ENCODE measurements around the gene CIB2.

CIB2 gene

GRCh38 chr15:78075490-78076230, 55.6 kb downstream of the CIB2 start (continued):
- TF ChIP-seq ZBTB6 (tag by site-specific recombination; IDR thresholded peaks at IDR 0.05) (no peak), ZNF248 (tag by site-specific recombination; IDR thresholded peaks at IDR 0.05) (no peak), ATF2 (tag by site-specific recombination; IDR thresholded peaks at IDR 0.05; ENCODE audit: low read depth) (no peak), SETDB1 (IDR thresholded peaks at IDR 0.05; ENCODE audit: insufficient read length, low read length) (no peak), ZNF211 (tag by site-specific recombination; IDR thresholded peaks at IDR 0.05; ENCODE audit: low read depth) (no peak), ZNF792 (tag by site-specific recombination; IDR thresholded peaks at IDR 0.05) (no peak), SCRT2 (tag by site-specific recombination; IDR thresholded peaks at IDR 0.05) (peak; percentile 91), ZNF202 (tag by site-specific recombination; IDR thresholded peaks at IDR 0.05; ENCODE audit: borderline replicate concordance) (no peak), ZNF335 (tag by site-specific recombination; conservative IDR thresholded peaks at IDR 0.05) (no peak; the same call in 1 of the 2 replicates), ZNF221 (tag by site-specific recombination; IDR thresholded peaks at IDR 0.05; ENCODE audit: borderline replicate concordance) (no peak), SP2 (tag by site-specific recombination; IDR thresholded peaks at IDR 0.05) (no peak), ZNF121 (tag by site-specific recombination; IDR thresholded peaks at IDR 0.05) (no peak), OSR2 (tag by site-specific recombination; IDR thresholded peaks at IDR 0.05) (no peak), SP7 (tag by site-specific recombination; IDR thresholded peaks at IDR 0.05) (no peak), OVOL3 (tag by site-specific recombination; IDR thresholded peaks at IDR 0.05) (no peak), GLI2 (tag by site-specific recombination; IDR thresholded peaks at IDR 0.05; ENCODE audit: borderline replicate concordance, low read depth) (no peak), ZNF146 (tag by site-specific recombination; IDR thresholded peaks at IDR 0.05) (no peak), ZNF707 (tag by site-specific recombination; IDR thresholded peaks at IDR 0.05) (no peak), GLIS1 (tag by site-specific recombination; IDR thresholded peaks at IDR 0.05) (peak; percentile 86), ZNF23 (tag by site-specific recombination; IDR thresholded peaks at IDR 0.05; ENCODE audit: borderline replicate concordance) (no peak), ZSCAN30 (tag by site-specific recombination; IDR thresholded peaks at IDR 0.05) (0 out of 2 replicates have a peak, but pooled peaks have one; percentile 20), REPIN1 (tag by site-specific recombination; IDR thresholded peaks at IDR 0.05; ENCODE audit: low read depth) (no peak), YY1 (tag by site-specific recombination; IDR thresholded peaks at IDR 0.05) (no peak), ZNF341 (tag by site-specific recombination; IDR thresholded peaks at IDR 0.05; ENCODE audit: low read depth) (no peak), ZNF266 (tag by site-specific recombination; IDR thresholded peaks at IDR 0.05; ENCODE audit: low read depth) (no peak), TRIM28 (IDR thresholded peaks at IDR 0.05; ENCODE audit: borderline replicate concordance, low read length) (peak; percentile 92; the same call in 1 of the 2 replicates), HOXC10 (CRISPR knock-in tag; IDR thresholded peaks at IDR 0.05) (no peak), ZNF768 (tag by site-specific recombination; IDR thresholded peaks at IDR 0.05) (no peak), ZEB2 (tag by site-specific recombination; IDR thresholded peaks at IDR 0.05) (0 out of 2 replicates have a peak, but pooled peaks have one; percentile 21), ZNF366 (tag by site-specific recombination; conservative IDR thresholded peaks at IDR 0.05) (no peak)
- TF ChIP-seq, protein P1, sequence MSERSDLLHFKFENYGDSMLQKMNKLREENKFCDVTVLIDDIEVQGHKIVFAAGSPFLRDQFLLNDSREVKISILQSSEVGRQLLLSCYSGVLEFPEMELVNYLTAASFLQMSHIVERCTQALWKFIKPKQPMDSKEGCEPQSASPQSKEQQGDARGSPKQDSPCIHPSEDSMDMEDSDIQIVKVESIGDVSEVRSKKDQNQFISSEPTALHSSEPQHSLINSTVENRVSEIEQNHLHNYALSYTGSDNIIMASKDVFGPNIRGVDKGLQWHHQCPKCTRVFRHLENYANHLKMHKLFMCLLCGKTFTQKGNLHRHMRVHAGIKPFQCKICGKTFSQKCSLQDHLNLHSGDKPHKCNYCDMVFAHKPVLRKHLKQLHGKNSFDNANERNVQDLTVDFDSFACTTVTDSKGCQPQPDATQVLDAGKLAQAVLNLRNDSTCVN (tag by site-specific recombination; optimal IDR thresholded peaks at IDR 0.05): peak; percentile 21
- TF ChIP-seq, protein P2, sequence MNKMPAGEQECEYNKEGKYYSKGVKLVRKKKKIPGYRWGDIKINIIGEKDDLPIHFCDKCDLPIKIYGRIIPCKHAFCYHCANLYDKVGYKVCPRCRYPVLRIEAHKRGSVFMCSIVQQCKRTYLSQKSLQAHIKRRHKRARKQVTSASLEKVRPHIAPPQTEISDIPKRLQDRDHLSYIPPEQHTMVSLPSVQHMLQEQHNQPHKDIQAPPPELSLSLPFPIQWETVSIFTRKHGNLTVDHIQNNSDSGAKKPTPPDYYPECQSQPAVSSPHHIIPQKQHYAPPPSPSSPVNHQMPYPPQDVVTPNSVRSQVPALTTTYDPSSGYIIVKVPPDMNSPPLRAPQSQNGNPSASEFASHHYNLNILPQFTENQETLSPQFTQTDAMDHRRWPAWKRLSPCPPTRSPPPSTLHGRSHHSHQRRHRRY (tag by site-specific recombination; IDR thresholded peaks at IDR 0.05): no peak
- TF ChIP-seq, protein P3, sequence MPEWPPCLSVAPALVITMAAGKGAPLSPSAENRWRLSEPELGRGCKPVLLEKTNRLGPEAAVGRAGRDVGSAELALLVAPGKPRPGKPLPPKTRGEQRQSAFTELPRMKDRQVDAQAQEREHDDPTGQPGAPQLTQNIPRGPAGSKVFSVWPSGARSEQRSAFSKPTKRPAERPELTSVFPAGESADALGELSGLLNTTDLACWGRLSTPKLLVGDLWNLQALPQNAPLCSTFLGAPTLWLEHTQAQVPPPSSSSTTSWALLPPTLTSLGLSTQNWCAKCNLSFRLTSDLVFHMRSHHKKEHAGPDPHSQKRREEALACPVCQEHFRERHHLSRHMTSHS (tag by site-specific recombination; IDR thresholded peaks at IDR 0.05): no peak
- TF ChIP-seq, protein P4, sequence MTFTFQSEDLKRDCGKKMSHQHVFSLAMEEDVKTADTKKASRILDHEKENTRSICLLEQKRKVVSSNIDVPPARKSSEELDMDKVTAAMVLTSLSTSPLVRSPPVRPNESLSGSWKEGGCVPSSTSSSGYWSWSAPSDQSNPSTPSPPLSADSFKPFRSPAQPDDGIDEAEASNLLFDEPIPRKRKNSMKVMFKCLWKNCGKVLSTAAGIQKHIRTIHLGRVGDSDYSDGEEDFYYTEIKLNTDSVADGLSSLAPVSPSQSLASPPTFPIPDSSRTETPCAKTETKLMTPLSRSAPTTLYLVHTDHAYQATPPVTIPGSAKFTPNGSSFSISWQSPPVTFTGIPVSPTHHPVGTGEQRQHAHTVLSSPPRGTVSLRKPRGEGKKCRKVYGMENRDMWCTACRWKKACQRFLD (tag by site-specific recombination; IDR thresholded peaks at IDR 0.05): no peak
